Nucleus accumbens (tissue), 56 donors: ENCODE measurements around the gene CACNB4.
"Not testable (repeated sequence)": the region's sequence is repeated elsewhere in the genome, so short reads cannot be mapped to it uniquely, and the experiment has no call there.

Experiments
- DNase-seq, 56 donors: peaks; one replicate each; lab custom pipeline; 2025; lab: John Stamatoyannopoulos, UW

Gene CACNB4

GRCh38 chr2:151878655-151879563 is 219.9 kb downstream of the CACNB4 start:
- DNase-seq: no peak

GRCh38 chr2:151878204-151878603 is 220.6 kb downstream of the CACNB4 start:
- no peak for DNase-seq

GRCh38 chr2:151875631-151876030 is 223.2 kb downstream of the CACNB4 start:
- DNase-seq: not testable (repeated sequence)

GRCh38 chr2:151872463-151872862 is 226.4 kb downstream of the CACNB4 start:
- DNase-seq: no peak

GRCh38 chr2:151869291-151869690 is 229.6 kb downstream of the CACNB4 start:
- peak in 16 of 56 donors; percentile 2 to 49 (median 10) for DNase-seq

- DNase-seq: no peak
Measured at GRCh38 chr2:151862700-151863099, 236.1 kb downstream of the CACNB4 start.

- DNase-seq: no peak
Measured at GRCh38 chr2:151861174-151861573, 237.7 kb downstream of the CACNB4 start.

GRCh38 chr2:151860613-151861146 is 238.2 kb downstream of the CACNB4 start:
- DNase-seq: no peak

GRCh38 chr2:151860210-151860609 is 238.6 kb downstream of the CACNB4 start:
- no peak for DNase-seq

- no peak for DNase-seq
Measured at GRCh38 chr2:151857650-151858049, 241.2 kb downstream of the CACNB4 start.

GRCh38 chr2:151855111-151855510 is 243.7 kb downstream of the CACNB4 start:
- no peak for DNase-seq

- DNase-seq: no peak
Measured at GRCh38 chr2:151853070-151853758, 245.6 kb downstream of the CACNB4 start.

GRCh38 chr2:151852260-151853069 is 246.4 kb downstream of the CACNB4 start:
- DNase-seq: no peak

- DNase-seq: no peak
Measured at GRCh38 chr2:151851761-151852160, 247.1 kb downstream of the CACNB4 start.

- DNase-seq: no peak
Measured at GRCh38 chr2:151849413-151850010, 249.3 kb downstream of the CACNB4 start.

- DNase-seq: no peak
Measured at GRCh38 chr2:151845884-151846283, 253.0 kb downstream of the CACNB4 start.

GRCh38 chr2:151845481-151845880 is 253.4 kb downstream of the CACNB4 start:
- no peak for DNase-seq

GRCh38 chr2:151844211-151844896 is 254.5 kb downstream of the CACNB4 start:
- no peak for DNase-seq

- DNase-seq: no peak
Measured at GRCh38 chr2:151843691-151844061, 255.2 kb downstream of the CACNB4 start.
